ENCODE measurements around the gene AKR1E2. TPM values are rescaled to one million over a fixed set of nuclear protein-coding genes. Genes with fewer than 3 reads are reported as not detected.
"Not testable (repeated sequence)": the region's sequence is repeated elsewhere in the genome, so short reads cannot be mapped to it uniquely, and the experiment has no call there.

Gene AKR1E2
- total RNA-seq, 2 donors from 2014 or later, result 0.26 to 14.5 TPM

- Histone ChIP-seq H3K27ac (no peak overlapping the region), H3K4me1 (peaks cover 3% of the 10 kb centered on the region), H3K9me3 (no peaks in the 10 kb centered on the region), H3K4me3 (no peak overlapping the region), H3K27me3 (no peaks in the 10 kb centered on the region), H3K36me3 (replicated peaks in 1 of 2; ENCODE audit: insufficient read depth in 1 of 2, low read depth in 2 of 2) (no peaks in the 10 kb centered on the region)
- ATAC-seq, result no peak
- 67 to 72% methylated on average over 9 of the region's 9 CpGs for WGBS, 2 donors
- TF ChIP-seq CTCF (IDR thresholded peaks at IDR 0.05) (no peak), POLR2A (IDR thresholded peaks at IDR 0.05) (no peak)
- DNase-seq, result no peak
- intact Hi-C loops (cut with DNase I), result no loop called here
These were observed 15.9 kb upstream of the AKR1E2 start for GRCh38 chr10:4810092-4810491.

- Histone ChIP-seq H3K36me3 (replicated peaks in 1 of 2; ENCODE audit: insufficient read depth in 1 of 2, low read depth in 2 of 2) (no peaks in the 10 kb centered on the region), H3K27ac (no peak overlapping the region), H3K9me3 (no peaks in the 10 kb centered on the region), H3K4me3 (no peak overlapping the region), H3K4me1 (peaks cover 3% of the 10 kb centered on the region), H3K27me3 (no peaks in the 10 kb centered on the region)
- intact Hi-C loops (cut with DNase I), result no loop called here
- DNase-seq (no peak), ATAC-seq (no peak)
- no peak for TF ChIP-seq CTCF (IDR thresholded peaks at IDR 0.05)
- WGBS, 2 donors, result 52 to 86% methylated on average over 2 of the region's 2 CpGs
These were observed 14.0 kb upstream of the AKR1E2 start for GRCh38 chr10:4812046-4812445.

GRCh38 chr10:4813023-4813422 lies 13.0 kb upstream of the AKR1E2 start:
- Histone ChIP-seq H3K27me3 (no peaks in the 10 kb centered on the region), H3K4me3 (no peak overlapping the region), H3K36me3 (replicated peaks in 1 of 2; ENCODE audit: insufficient read depth in 1 of 2, low read depth in 2 of 2) (no peaks in the 10 kb centered on the region), H3K9me3 (no peaks in the 10 kb centered on the region), H3K4me1 (peaks cover 3% of the 10 kb centered on the region), H3K27ac (no peak overlapping the region)
- no peak for TF ChIP-seq POLR2A (IDR thresholded peaks at IDR 0.05)
- TF ChIP-seq CTCF (IDR thresholded peaks at IDR 0.05), result no peak
- DNase-seq (no peak), ATAC-seq (no peak)
- 57 to 66% methylated on average over 6 of the region's 6 CpGs for WGBS, 2 donors
- intact Hi-C loops (cut with DNase I), result no loop called here

- peaks cover 3% of the 10 kb centered on the region for H3K4me1 ChIP-seq
- ATAC-seq, result no peak
- TF ChIP-seq CTCF (IDR thresholded peaks at IDR 0.05) (no peak), POLR2A (IDR thresholded peaks at IDR 0.05) (no peak)
- H3K36me3 ChIP-seq (replicated peaks in 1 of 2; ENCODE audit: insufficient read depth in 1 of 2, low read depth in 2 of 2), result no peaks in the 10 kb centered on the region
- H3K9me3 ChIP-seq, result no peaks in the 10 kb centered on the region
- no peak for DNase-seq
- 60 to 68% methylated on average over 5 of the region's 5 CpGs for WGBS, 2 donors
- H3K4me3 ChIP-seq, result no peak overlapping the region
- no peak overlapping the region for H3K27ac ChIP-seq
- intact Hi-C loops (cut with DNase I), result no loop called here
- no peaks in the 10 kb centered on the region for H3K27me3 ChIP-seq
These were observed 12.5 kb upstream of the AKR1E2 start for GRCh38 chr10:4813496-4813895.

GRCh38 chr10:4815646-4816180 lies 10.3 kb upstream of the AKR1E2 start:
- H3K4me3 ChIP-seq; ATAC-seq; DNase-seq; H3K9me3 ChIP-seq; H3K27me3 ChIP-seq; H3K27ac ChIP-seq; H3K36me3 ChIP-seq (replicated peaks in 1 of 2; ENCODE audit: insufficient read depth in 1 of 2, low read depth in 2 of 2); intact Hi-C loops (cut with DNase I); H3K4me1 ChIP-seq: not testable (repeated sequence)
- WGBS, 2 donors, result 0 to 7% methylated on average over 2 to 3 of the region's 11 CpGs
- TF ChIP-seq CTCF (IDR thresholded peaks at IDR 0.05), result peak in 6 of 7 experiments; percentile 28 to 74 (median 37)

Measured in body of pancreas (tissue), 4 donors.